ENCODE results near the gene OPA3.

- TF ChIP-seq EZH2 (IDR thresholded peaks at IDR 0.05; ENCODE audit: insufficient read depth, poor library complexity, severe bottlenecking): no peak
- TF ChIP-seq EZH2phosphoT487 (IDR thresholded peaks at IDR 0.05; ENCODE audit: insufficient read depth, low read depth): no peak
These were observed 566 bp upstream of the OPA3 start for GRCh38 chr19:45585158-45585577.
